ENCODE data around the gene LTB. TPM values are rescaled to one million over a fixed set of nuclear protein-coding genes. Genes with fewer than 3 reads are reported as not detected.
A peak's percentile ranks its signal among the peaks of the same experiment; 100 is the strongest.

LTB gene
- polyA plus RNA-seq, 1 donor from 2014 or later, result not detected

DNA sequence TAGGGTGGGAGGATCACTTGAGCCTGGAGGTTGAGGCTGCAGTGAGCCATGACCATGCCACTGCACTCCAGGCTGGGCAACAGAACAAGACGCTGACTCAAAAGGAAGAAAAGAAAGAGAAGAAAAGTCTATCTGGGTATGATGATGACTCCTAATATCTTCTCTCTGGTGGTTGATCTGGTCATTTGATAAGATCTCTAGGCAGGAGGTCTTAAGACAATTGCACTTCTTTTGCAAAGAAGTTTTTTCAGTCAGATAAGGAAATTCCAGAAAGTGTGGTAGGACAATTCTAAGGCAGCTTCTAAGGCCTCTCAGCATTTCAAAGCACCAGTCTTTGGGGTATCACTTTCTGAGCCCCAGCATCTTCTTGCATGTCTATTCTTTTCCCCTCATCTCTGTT is 25.1 kb upstream of the LTB start:
- no peaks in the 10 kb centered on the region for H4K20me1 ChIP-seq (ENCODE audit: insufficient read depth)
- no peak for TF ChIP-seq EP300 (conservative IDR thresholded peaks at IDR 0.05; ENCODE audit: poor library complexity, severe bottlenecking)
- TF ChIP-seq, protein P1, sequence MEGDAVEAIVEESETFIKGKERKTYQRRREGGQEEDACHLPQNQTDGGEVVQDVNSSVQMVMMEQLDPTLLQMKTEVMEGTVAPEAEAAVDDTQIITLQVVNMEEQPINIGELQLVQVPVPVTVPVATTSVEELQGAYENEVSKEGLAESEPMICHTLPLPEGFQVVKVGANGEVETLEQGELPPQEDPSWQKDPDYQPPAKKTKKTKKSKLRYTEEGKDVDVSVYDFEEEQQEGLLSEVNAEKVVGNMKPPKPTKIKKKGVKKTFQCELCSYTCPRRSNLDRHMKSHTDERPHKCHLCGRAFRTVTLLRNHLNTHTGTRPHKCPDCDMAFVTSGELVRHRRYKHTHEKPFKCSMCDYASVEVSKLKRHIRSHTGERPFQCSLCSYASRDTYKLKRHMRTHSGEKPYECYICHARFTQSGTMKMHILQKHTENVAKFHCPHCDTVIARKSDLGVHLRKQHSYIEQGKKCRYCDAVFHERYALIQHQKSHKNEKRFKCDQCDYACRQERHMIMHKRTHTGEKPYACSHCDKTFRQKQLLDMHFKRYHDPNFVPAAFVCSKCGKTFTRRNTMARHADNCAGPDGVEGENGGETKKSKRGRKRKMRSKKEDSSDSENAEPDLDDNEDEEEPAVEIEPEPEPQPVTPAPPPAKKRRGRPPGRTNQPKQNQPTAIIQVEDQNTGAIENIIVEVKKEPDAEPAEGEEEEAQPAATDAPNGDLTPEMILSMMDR (IDR thresholded peaks at IDR 0.05; ENCODE audit: poor library complexity, severe bottlenecking), result no peak
- TF ChIP-seq TAF1 (IDR thresholded peaks at IDR 0.05; ENCODE audit: low read depth), result no peak
- no peak for TF ChIP-seq EZH2 (IDR thresholded peaks at IDR 0.05; ENCODE audit: borderline replicate concordance, insufficient read depth, low read length, poor library complexity, severe bottlenecking)
- no peak for TF ChIP-seq RAD21 (conservative IDR thresholded peaks at IDR 0.05)
- TF ChIP-seq MXI1 (conservative IDR thresholded peaks at IDR 0.05; ENCODE audit: poor library complexity, severe bottlenecking), result no peak
- no peak for TF ChIP-seq SMC3 (conservative IDR thresholded peaks at IDR 0.05; ENCODE audit: poor library complexity)
- no peak for TF ChIP-seq POLR2AphosphoS5 (IDR thresholded peaks at IDR 0.05)
- TF ChIP-seq, protein P2, sequence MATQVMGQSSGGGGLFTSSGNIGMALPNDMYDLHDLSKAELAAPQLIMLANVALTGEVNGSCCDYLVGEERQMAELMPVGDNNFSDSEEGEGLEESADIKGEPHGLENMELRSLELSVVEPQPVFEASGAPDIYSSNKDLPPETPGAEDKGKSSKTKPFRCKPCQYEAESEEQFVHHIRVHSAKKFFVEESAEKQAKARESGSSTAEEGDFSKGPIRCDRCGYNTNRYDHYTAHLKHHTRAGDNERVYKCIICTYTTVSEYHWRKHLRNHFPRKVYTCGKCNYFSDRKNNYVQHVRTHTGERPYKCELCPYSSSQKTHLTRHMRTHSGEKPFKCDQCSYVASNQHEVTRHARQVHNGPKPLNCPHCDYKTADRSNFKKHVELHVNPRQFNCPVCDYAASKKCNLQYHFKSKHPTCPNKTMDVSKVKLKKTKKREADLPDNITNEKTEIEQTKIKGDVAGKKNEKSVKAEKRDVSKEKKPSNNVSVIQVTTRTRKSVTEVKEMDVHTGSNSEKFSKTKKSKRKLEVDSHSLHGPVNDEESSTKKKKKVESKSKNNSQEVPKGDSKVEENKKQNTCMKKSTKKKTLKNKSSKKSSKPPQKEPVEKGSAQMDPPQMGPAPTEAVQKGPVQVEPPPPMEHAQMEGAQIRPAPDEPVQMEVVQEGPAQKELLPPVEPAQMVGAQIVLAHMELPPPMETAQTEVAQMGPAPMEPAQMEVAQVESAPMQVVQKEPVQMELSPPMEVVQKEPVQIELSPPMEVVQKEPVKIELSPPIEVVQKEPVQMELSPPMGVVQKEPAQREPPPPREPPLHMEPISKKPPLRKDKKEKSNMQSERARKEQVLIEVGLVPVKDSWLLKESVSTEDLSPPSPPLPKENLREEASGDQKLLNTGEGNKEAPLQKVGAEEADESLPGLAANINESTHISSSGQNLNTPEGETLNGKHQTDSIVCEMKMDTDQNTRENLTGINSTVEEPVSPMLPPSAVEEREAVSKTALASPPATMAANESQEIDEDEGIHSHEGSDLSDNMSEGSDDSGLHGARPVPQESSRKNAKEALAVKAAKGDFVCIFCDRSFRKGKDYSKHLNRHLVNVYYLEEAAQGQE (IDR thresholded peaks at IDR 0.05; ENCODE audit: borderline replicate concordance), result no peak

DNA sequence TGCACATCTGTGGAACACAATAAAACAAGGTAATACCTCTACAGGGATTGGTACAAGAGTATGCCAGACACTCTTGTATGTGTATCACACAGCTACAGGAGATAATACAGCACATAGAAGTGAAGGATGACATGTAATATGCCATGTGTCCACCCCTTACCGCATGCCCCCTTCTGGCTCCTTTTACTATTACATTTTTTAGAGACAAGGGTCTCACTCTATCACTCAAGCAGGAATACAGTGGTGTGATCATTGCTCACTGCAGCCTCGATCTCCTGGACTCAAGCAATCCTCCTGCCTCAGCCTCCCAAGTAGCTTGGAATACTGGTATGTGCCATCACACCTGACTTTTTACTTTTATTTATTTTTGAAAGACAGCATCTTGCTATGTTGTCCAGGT is 14.8 kb upstream of the LTB start:
- Histone ChIP-seq H3K9me3 (ENCODE audit: low read length) (no peaks in the 10 kb centered on the region), H3K9ac (ENCODE audit: low read length) (no peak overlapping the region), H3K27me3 (ENCODE audit: insufficient read depth, low read depth, low read length) (no peaks in the 10 kb centered on the region), H3K27ac (ENCODE audit: low read length) (no peak overlapping the region), H3K4me3 (ENCODE audit: low read length) (no peak overlapping the region), H3K4me2 (ENCODE audit: low read length) (no peak overlapping the region), H3K79me2 (replicated peaks; ENCODE audit: insufficient read depth, low read length) (no peaks in the 10 kb centered on the region), H3F3A (ENCODE audit: insufficient read depth, low read length, poor library complexity, severe bottlenecking) (no peaks in the 10 kb centered on the region), H3K36me3 (ENCODE audit: insufficient read depth, low read length) (no peaks in the 10 kb centered on the region), H4K20me1 (ENCODE audit: insufficient read depth) (no peaks in the 10 kb centered on the region), H2AFZ (ENCODE audit: low read depth, low read length) (no peak overlapping the region), H3K9me2 (ENCODE audit: insufficient read depth, low read length) (no peaks in the 10 kb centered on the region)
- TF ChIP-seq RAD21 (conservative IDR thresholded peaks at IDR 0.05), result no peak
- TF ChIP-seq, protein P1 (IDR thresholded peaks at IDR 0.05; ENCODE audit: poor library complexity, severe bottlenecking), result peak; percentile 35

More for the DNA sequence above, 25.1 kb upstream of the LTB start:
- Histone ChIP-seq H3K36me3 (ENCODE audit: insufficient read depth, low read length) (no peaks in the 10 kb centered on the region), H3K9me2 (ENCODE audit: insufficient read depth, low read length) (no peaks in the 10 kb centered on the region), H3K4me2 (ENCODE audit: low read length) (no peak overlapping the region), H3K4me3 (ENCODE audit: low read length) (no peak overlapping the region), H2AFZ (ENCODE audit: low read depth, low read length) (no peak overlapping the region), H3K27ac (ENCODE audit: low read length) (no peak overlapping the region), H3K79me2 (replicated peaks; ENCODE audit: insufficient read depth, low read length) (no peaks in the 10 kb centered on the region), H3K9ac (ENCODE audit: low read length) (no peak overlapping the region), H3K9me3 (ENCODE audit: low read length) (no peaks in the 10 kb centered on the region), H3K27me3 (ENCODE audit: insufficient read depth, low read depth, low read length) (no peaks in the 10 kb centered on the region), H3F3A (ENCODE audit: insufficient read depth, low read length, poor library complexity, severe bottlenecking) (no peaks in the 10 kb centered on the region)
